HCT116 (cell line): ENCODE measurements around the gene MACROD1. TPM values are rescaled to one million over a fixed set of nuclear protein-coding genes. Genes with fewer than 3 reads are reported as not detected.

ENCODE experiments used
- ATAC-seq: fragments of 200-7000 bp; cut with Tn5 transposase; 2 replicates; pipeline ENCODE4 v1.9.1; 2020; ENCODE audit warnings: mild to moderate bottlenecking, moderate library complexity
- BruUV-seq: library from RNA; stranded (reverse); fragments of 400-500 nt; replicated peaks from 2 replicates; lab custom pipeline; 2021; lab: Mats Ljungman, UMichigan
- CTCF ChIA-PET: fragments of 300-600 bp; sonication (Branson Sonifier 250); formaldehyde crosslinking; loops from one replicate; lab custom pipeline; 2021; ENCODE audit warnings: antibody characterized with exemption; lab: Charles Lee
- POLR2A ChIA-PET: fragments of 300-600, 350-600 bp; sonication (Branson Sonifier 250); formaldehyde crosslinking; loops from one replicate; lab custom pipeline; 2021; ENCODE audit warnings: antibody characterized with exemption; lab: Charles Lee
- RAD21 ChIA-PET, 2 experiments: fragments of 300-600 bp; sonication (Branson Sonifier 250); formaldehyde crosslinking; loops; one replicate each; lab custom pipeline; 2023; ENCODE audit warnings: low total read pairs in 2 of 2; ENCODE audit not compliant: uncharacterized antibody in 2 of 2, unreplicated experiment in 2 of 2, low non-redundant PET in 1 of 2; lab: Charles Lee
- DNase-seq: peaks from one replicate; pipeline ENCODE4 v3.0.0-alpha.2; 2010; ENCODE audit warnings: low read depth, low spot score
- H2AFZ ChIP-seq: fragments of 200-600 bp; shearing (Covaris generic), sonication (generic); 2 replicates; pipeline ENCODE4 v1.6.1; 2017; ENCODE audit warnings: low read depth, mixed run types, mixed read lengths, antibody characterized with exemption, low read length; ENCODE audit not compliant: poor library complexity, severe bottlenecking
- H3K27ac ChIP-seq: 2 replicates; pipeline ENCODE4 v1.5.1; 2012; ENCODE audit warnings: low read depth, low read length
- H3K27me3 ChIP-seq: fragments of 200-600 bp; sonication (generic); 2 replicates; pipeline ENCODE4 v1.6.1; 2016; ENCODE audit warnings: mixed run types, low read length, mixed read lengths; ENCODE audit not compliant: insufficient read depth
- H3K36me3 ChIP-seq, 2 experiments: fragments of 200-500 bp in 1 of 2; fragments of 200-600 bp in 1 of 2; sonication (Bioruptor generic) in 1 of 2; sonication (generic) in 1 of 2; 2 replicates each; pipeline versions ENCODE4 v1.5.1 to v1.6.1; 2014 to 2016; ENCODE audit warnings: low read length in 2 of 2, inconsistent platforms in 1 of 2, mixed read lengths in 1 of 2, mixed run types in 1 of 2; ENCODE audit not compliant: insufficient read depth in 2 of 2, control insufficient read depth in 1 of 2
- H3K4me1 ChIP-seq, 2 experiments: fragments of 200-600 bp in 1 of 2; sonication (generic) in 1 of 2; 2 replicates each; pipeline versions ENCODE4 v1.5.1 to v1.6.1; 2012 to 2017; ENCODE audit warnings: low read length in 2 of 2, inconsistent platforms in 1 of 2, mild to moderate bottlenecking in 1 of 2, mixed read lengths in 1 of 2, mixed run types in 1 of 2, moderate library complexity in 1 of 2; ENCODE audit not compliant: insufficient read depth in 2 of 2, control insufficient read depth in 1 of 2
- H3K4me2 ChIP-seq: fragments of 200-600 bp; sonication (generic); 2 replicates; pipeline ENCODE4 v1.6.1; 2017; ENCODE audit warnings: mixed run types, low read length, mixed read lengths
- H3K4me3 ChIP-seq, 2 experiments: fragments of 200-600 bp in 1 of 2; sonication (generic) in 1 of 2; replicated peaks in 1 of 2; 2 replicates each; pipeline ENCODE4 v1.5.1; 2011 to 2016; ENCODE audit warnings: low read length in 2 of 2, control low read depth in 1 of 2, low read depth in 1 of 2, mild to moderate bottlenecking in 1 of 2, mixed read lengths in 1 of 2, mixed run types in 1 of 2
- H3K79me2 ChIP-seq: fragments of 200-600 bp; sonication (generic); 2 replicates; pipeline ENCODE4 v1.6.1; 2017; ENCODE audit warnings: mild to moderate bottlenecking, mixed run types, low read length, moderate library complexity, mixed read lengths; ENCODE audit not compliant: insufficient read depth
- H3K9ac ChIP-seq: fragments of 200-600 bp; sonication (generic); 2 replicates; pipeline ENCODE4 v1.6.1; 2016; ENCODE audit warnings: low read length, mixed read lengths
- H3K9me2 ChIP-seq: fragments of 200-600 bp; sonication (generic), shearing (Covaris generic); 2 replicates; pipeline ENCODE4 v1.6.1; 2017; ENCODE audit warnings: mixed run types, mild to moderate bottlenecking, moderate library complexity; ENCODE audit not compliant: insufficient read depth
- H3K9me3 ChIP-seq, 2 experiments: fragments of 200-500 bp in 1 of 2; fragments of 200-600 bp in 1 of 2; sonication (Bioruptor generic) in 1 of 2; sonication (generic) in 1 of 2; 2 replicates each; pipeline ENCODE4 v1.6.1; 2014 to 2017; ENCODE audit warnings: low read length in 2 of 2, mixed read lengths in 2 of 2, inconsistent platforms in 1 of 2, low read depth in 1 of 2, mild to moderate bottlenecking in 1 of 2, mixed run types in 1 of 2, moderate library complexity in 1 of 2; ENCODE audit not compliant: control insufficient read depth in 1 of 2, insufficient read depth in 1 of 2
- H4K20me1 ChIP-seq: fragments of 200-600 bp; sonication (generic), shearing (Covaris generic); 2 replicates; pipeline ENCODE4 v1.6.1; 2017; ENCODE audit warnings: mixed run types, mild to moderate bottlenecking, moderate library complexity; ENCODE audit not compliant: insufficient read depth
- CBX3 ChIP-seq: IDR thresholded peaks from 2 replicates; pipeline ENCODE4 v1.6.1; 2012; ENCODE audit warnings: low read depth
- EGR1 ChIP-seq: IDR thresholded peaks from 2 replicates; pipeline ENCODE4 v1.6.1; 2012; ENCODE audit warnings: low read depth
- ELF1 ChIP-seq: IDR thresholded peaks from 2 replicates; pipeline ENCODE4 v1.6.1; 2012; ENCODE audit warnings: low read depth, borderline replicate concordance
- FOSL1 ChIP-seq: IDR thresholded peaks from 2 replicates; pipeline ENCODE4 v1.6.1; 2012; ENCODE audit warnings: low read depth
- JUND ChIP-seq: IDR thresholded peaks from 2 replicates; pipeline ENCODE4 v1.6.1; 2012
- RAD21 ChIP-seq: IDR thresholded peaks from 2 replicates; pipeline ENCODE4 v1.6.1; 2012; ENCODE audit warnings: low read depth, mild to moderate bottlenecking
- intact Hi-C: fragments of 100-400 bp; cut with micrococcal nuclease; formaldehyde crosslinking; loops from 2 replicates; pipeline ENCODE4 v1.10.0; 2022
- total RNA-seq: library from RNA; stranded (reverse); gene quantifications from one replicate; pipeline ENCODE4 v1.2.1, GENCODE V29; 2021; ENCODE audit not compliant: unreplicated experiment
- TF ChIP-seq, protein P1 (sequence below): IDR thresholded peaks from 2 replicates; pipeline ENCODE4 v1.6.1; 2012
- TF ChIP-seq, protein P2 (sequence below): IDR thresholded peaks from 2 replicates; pipeline ENCODE4 v1.6.1; 2012; ENCODE audit warnings: low read depth
- TF ChIP-seq, protein P3 (sequence below): IDR thresholded peaks from 2 replicates; pipeline ENCODE4 v1.6.1; 2011; ENCODE audit warnings: mild to moderate bottlenecking, low read length, moderate library complexity; ENCODE audit not compliant: insufficient replicate concordance; ENCODE audit errors: extremely low read depth

MACROD1 gene
- total RNA-seq, 1 experiment from 2014 or later, result 61.1 TPM

DNA sequence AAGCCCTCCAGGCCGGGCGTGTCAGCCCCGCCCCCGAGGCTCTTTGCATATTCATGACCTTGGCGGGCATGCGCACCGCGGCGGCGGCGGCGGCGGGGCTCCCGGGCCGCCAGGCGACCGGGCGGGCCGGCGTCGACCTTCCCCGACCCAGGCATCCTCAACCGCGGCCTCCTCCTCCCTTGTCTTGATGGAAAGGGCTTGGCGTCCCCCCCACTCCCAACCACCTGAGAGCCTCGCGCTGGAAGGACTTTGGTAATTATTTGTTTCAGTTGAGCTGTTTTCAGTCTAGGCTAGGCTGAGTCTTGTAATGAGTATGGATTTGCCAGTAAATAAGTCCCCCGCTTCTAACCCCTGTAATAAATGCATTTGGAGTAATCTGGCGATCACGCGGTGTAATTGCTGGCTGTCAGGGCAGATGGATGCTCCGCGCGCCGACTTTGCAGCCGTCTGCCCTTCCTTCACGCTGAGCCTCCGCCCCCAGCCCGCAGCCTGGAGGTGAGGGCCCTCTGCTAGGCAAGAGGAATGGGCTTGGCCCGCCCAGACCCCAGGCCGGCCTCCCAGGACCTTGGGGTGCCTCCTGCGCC lies 105.0 kb downstream of the MACROD1 start:
- H3K4me2 ChIP-seq, result no peak overlapping the region
- BruUV-seq, result no TSS peak
- TF ChIP-seq RAD21, result no peak
- TF ChIP-seq, protein P1, sequence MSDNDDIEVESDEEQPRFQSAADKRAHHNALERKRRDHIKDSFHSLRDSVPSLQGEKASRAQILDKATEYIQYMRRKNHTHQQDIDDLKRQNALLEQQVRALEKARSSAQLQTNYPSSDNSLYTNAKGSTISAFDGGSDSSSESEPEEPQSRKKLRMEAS, result no peak
- TF ChIP-seq, protein P2, sequence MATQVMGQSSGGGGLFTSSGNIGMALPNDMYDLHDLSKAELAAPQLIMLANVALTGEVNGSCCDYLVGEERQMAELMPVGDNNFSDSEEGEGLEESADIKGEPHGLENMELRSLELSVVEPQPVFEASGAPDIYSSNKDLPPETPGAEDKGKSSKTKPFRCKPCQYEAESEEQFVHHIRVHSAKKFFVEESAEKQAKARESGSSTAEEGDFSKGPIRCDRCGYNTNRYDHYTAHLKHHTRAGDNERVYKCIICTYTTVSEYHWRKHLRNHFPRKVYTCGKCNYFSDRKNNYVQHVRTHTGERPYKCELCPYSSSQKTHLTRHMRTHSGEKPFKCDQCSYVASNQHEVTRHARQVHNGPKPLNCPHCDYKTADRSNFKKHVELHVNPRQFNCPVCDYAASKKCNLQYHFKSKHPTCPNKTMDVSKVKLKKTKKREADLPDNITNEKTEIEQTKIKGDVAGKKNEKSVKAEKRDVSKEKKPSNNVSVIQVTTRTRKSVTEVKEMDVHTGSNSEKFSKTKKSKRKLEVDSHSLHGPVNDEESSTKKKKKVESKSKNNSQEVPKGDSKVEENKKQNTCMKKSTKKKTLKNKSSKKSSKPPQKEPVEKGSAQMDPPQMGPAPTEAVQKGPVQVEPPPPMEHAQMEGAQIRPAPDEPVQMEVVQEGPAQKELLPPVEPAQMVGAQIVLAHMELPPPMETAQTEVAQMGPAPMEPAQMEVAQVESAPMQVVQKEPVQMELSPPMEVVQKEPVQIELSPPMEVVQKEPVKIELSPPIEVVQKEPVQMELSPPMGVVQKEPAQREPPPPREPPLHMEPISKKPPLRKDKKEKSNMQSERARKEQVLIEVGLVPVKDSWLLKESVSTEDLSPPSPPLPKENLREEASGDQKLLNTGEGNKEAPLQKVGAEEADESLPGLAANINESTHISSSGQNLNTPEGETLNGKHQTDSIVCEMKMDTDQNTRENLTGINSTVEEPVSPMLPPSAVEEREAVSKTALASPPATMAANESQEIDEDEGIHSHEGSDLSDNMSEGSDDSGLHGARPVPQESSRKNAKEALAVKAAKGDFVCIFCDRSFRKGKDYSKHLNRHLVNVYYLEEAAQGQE, result no peak
- no peak for TF ChIP-seq ELF1
- TF ChIP-seq JUND, result no peak
- H3K36me3 ChIP-seq, result no peaks in the 10 kb centered on the region
- ChIA-PET CTCF (no interaction called here), POLR2A (no interaction called here), RAD21 (no interaction called here)
- H2AFZ ChIP-seq, result no peak overlapping the region
- no peaks in the 10 kb centered on the region for H3K27me3 ChIP-seq
- H4K20me1 ChIP-seq, result no peaks in the 10 kb centered on the region
- H3K4me3 ChIP-seq, result no peak overlapping the region
- H3K79me2 ChIP-seq, result no peaks in the 10 kb centered on the region
- no peaks in the 10 kb centered on the region for H3K9me3 ChIP-seq
- no peak overlapping the region for H3K9ac ChIP-seq
- no peak overlapping the region for H3K27ac ChIP-seq
- intact Hi-C loops, result no loop called here
- DNase-seq (no peak), ATAC-seq (no peak)
- H3K9me2 ChIP-seq, result no peaks in the 10 kb centered on the region
- no peaks in the 10 kb centered on the region for H3K4me1 ChIP-seq

DNA sequence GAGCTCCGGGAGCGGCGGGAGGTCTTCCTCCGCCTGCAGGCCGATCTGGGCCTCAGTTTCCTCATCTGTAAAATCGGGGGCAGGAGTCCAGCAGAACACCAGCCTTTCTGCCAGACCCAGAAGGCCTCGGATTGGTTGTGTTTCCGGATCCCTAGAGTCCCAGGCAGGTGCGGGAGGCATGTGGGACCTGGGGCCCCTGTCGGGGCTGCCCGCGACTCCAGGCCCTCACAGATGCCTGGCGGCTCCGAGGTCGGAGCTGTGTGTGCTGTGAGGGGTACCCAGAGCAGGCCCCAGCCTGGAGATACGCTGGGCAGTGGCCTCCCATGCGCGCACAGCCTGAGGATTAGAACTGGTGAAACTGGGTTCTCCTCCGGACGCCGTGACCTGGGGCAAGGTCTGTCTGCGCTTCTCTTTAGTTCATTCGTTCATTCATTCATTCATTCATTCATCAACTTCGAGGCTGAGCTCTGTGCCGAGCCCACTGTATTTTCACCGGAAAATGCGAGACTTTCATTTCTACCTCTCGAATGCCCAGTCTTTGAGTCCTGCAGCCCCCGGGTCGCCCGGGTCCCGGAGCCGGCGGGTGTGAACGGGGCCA lies 105.6 kb downstream of the MACROD1 start:
- intact Hi-C loops, result no loop called here
- no peaks in the 10 kb centered on the region for H4K20me1 ChIP-seq
- ChIA-PET RAD21 (no interaction called here), POLR2A (no interaction called here), CTCF (no interaction called here)
- no peak overlapping the region for H3K4me2 ChIP-seq
- H3K9me3 ChIP-seq, result no peaks in the 10 kb centered on the region
- H3K9me2 ChIP-seq, result no peaks in the 10 kb centered on the region
- no peaks in the 10 kb centered on the region for H3K79me2 ChIP-seq
- no peaks in the 10 kb centered on the region for H3K4me1 ChIP-seq
- no TSS peak for BruUV-seq
- ATAC-seq, result no peak
- no peak overlapping the region for H3K27ac ChIP-seq
- DNase-seq, result no peak
- H3K9ac ChIP-seq, result no peak overlapping the region
- no peak overlapping the region for H3K4me3 ChIP-seq
- H3K27me3 ChIP-seq, result no peaks in the 10 kb centered on the region
- H3K36me3 ChIP-seq, result no peaks in the 10 kb centered on the region
- no peak overlapping the region for H2AFZ ChIP-seq
- TF ChIP-seq EGR1 (no peak), JUND (no peak), FOSL1 (no peak), CBX3 (no peak)
- TF ChIP-seq, protein P3, sequence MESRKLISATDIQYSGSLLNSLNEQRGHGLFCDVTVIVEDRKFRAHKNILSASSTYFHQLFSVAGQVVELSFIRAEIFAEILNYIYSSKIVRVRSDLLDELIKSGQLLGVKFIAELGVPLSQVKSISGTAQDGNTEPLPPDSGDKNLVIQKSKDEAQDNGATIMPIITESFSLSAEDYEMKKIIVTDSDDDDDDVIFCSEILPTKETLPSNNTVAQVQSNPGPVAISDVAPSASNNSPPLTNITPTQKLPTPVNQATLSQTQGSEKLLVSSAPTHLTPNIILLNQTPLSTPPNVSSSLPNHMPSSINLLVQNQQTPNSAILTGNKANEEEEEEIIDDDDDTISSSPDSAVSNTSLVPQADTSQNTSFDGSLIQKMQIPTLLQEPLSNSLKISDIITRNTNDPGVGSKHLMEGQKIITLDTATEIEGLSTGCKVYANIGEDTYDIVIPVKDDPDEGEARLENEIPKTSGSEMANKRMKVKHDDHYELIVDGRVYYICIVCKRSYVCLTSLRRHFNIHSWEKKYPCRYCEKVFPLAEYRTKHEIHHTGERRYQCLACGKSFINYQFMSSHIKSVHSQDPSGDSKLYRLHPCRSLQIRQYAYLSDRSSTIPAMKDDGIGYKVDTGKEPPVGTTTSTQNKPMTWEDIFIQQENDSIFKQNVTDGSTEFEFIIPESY, result no peak
- TF ChIP-seq, protein P2, result no peak
